Mesenchymal stem cell (in vitro differentiated cells and primary cell): ENCODE measurements around the gene PAX1.

Source experiments
- DNase-seq: peaks from one replicate; pipeline ENCODE4 v3.0.0-alpha.2; 2013
- H2AFZ ChIP-seq: one replicate; pipeline ENCODE4 v1.6.1; 2013; ENCODE audit warnings: low read depth, mild to moderate bottlenecking, control low read depth, inconsistent platforms, low read length, moderate library complexity
- H2AK5ac ChIP-seq: 2 replicates; pipeline ENCODE4 v1.6.1; 2013; ENCODE audit warnings: low read length, moderate library complexity, mild to moderate bottlenecking, inconsistent platforms; ENCODE audit not compliant: severe bottlenecking
- H2BK120ac ChIP-seq: one replicate; pipeline ENCODE4 v1.6.1; 2013; ENCODE audit warnings: low read depth, mild to moderate bottlenecking, inconsistent platforms, low read length, moderate library complexity
- H2BK12ac ChIP-seq, 2 experiments: one replicate each; pipeline ENCODE4 v1.6.1; 2013; ENCODE audit warnings: inconsistent platforms in 2 of 2, low read length in 2 of 2, mild to moderate bottlenecking in 2 of 2, moderate library complexity in 2 of 2, control low read depth in 1 of 2
- H2BK15ac ChIP-seq: one replicate; pipeline ENCODE4 v1.6.1; 2013; ENCODE audit warnings: mild to moderate bottlenecking, low read depth, inconsistent platforms; ENCODE audit not compliant: poor library complexity, severe bottlenecking
- H2BK5ac ChIP-seq: 2 replicates; pipeline ENCODE4 v1.6.1; 2013; ENCODE audit warnings: low read depth, mild to moderate bottlenecking, low read length, control low read depth, inconsistent platforms; ENCODE audit not compliant: poor library complexity, severe bottlenecking
- H3K14ac ChIP-seq, 2 experiments: one replicate each; pipeline ENCODE4 v1.6.1; 2013; ENCODE audit warnings: inconsistent platforms in 2 of 2, low read length in 2 of 2, control low read depth in 1 of 2, mild to moderate bottlenecking in 1 of 2, moderate library complexity in 1 of 2
- H3K18ac ChIP-seq, 2 experiments: one replicate each; pipeline ENCODE4 v1.6.1; 2013; ENCODE audit warnings: inconsistent platforms in 2 of 2, low read length in 2 of 2, control low read depth in 1 of 2, low read depth in 1 of 2, mild to moderate bottlenecking in 1 of 2
- H3K23ac ChIP-seq, 2 experiments: one replicate each; pipeline ENCODE4 v1.6.1; 2013; ENCODE audit warnings: inconsistent platforms in 2 of 2, low read length in 2 of 2, mild to moderate bottlenecking in 2 of 2, moderate library complexity in 2 of 2, control low read depth in 1 of 2
- H3K27ac ChIP-seq: 2 replicates; pipeline ENCODE4 v1.5.1; 2013; ENCODE audit warnings: mild to moderate bottlenecking, moderate library complexity, low read length, control low read depth, inconsistent platforms; ENCODE audit not compliant: poor library complexity, severe bottlenecking
- H3K27me3 ChIP-seq, 2 experiments: 2 replicates each; pipeline versions ENCODE4 v1.6.1 to v1.7.0; 2013; ENCODE audit warnings: low read length in 2 of 2, mild to moderate bottlenecking in 2 of 2, moderate library complexity in 2 of 2, control low read depth in 1 of 2, inconsistent platforms in 1 of 2; ENCODE audit not compliant: control insufficient read depth in 1 of 2, insufficient read depth in 1 of 2
- H3K36me3 ChIP-seq, 2 experiments: 2 replicates each; pipeline versions ENCODE4 v1.6.1 to v1.7.0; 2013; ENCODE audit warnings: low read length in 2 of 2, control low read depth in 1 of 2, inconsistent platforms in 1 of 2, low read depth in 1 of 2, mild to moderate bottlenecking in 1 of 2; ENCODE audit not compliant: insufficient read depth in 2 of 2, control insufficient read depth in 1 of 2
- H3K4ac ChIP-seq, 2 experiments: one replicate each; pipeline ENCODE4 v1.6.1; 2013; ENCODE audit warnings: inconsistent platforms in 2 of 2, low read length in 2 of 2, mild to moderate bottlenecking in 2 of 2, moderate library complexity in 2 of 2, control low read depth in 1 of 2, low read depth in 1 of 2
- H3K4me1 ChIP-seq: 2 replicates; pipeline ENCODE4 v1.6.1; 2013; ENCODE audit warnings: low read depth, low read length, control low read depth; ENCODE audit not compliant: control insufficient read depth, insufficient read depth
- H3K4me2 ChIP-seq: 2 replicates; pipeline ENCODE4 v1.6.1; 2013; ENCODE audit warnings: low read length, mild to moderate bottlenecking, inconsistent platforms; ENCODE audit not compliant: poor library complexity, severe bottlenecking
- H3K4me3 ChIP-seq, 2 experiments: 2 replicates each; pipeline versions ENCODE4 v1.5.1 to v1.7.0; 2013; ENCODE audit warnings: low read length in 2 of 2, mild to moderate bottlenecking in 2 of 2, control low read depth in 1 of 2, low read depth in 1 of 2; ENCODE audit not compliant: insufficient read depth in 1 of 2
- H3K79me1 ChIP-seq: replicated peaks from 2 replicates; pipeline ENCODE4 v1.6.1; 2013; ENCODE audit warnings: mild to moderate bottlenecking, control low read depth, low read length, inconsistent platforms; ENCODE audit not compliant: poor library complexity, severe bottlenecking
- H3K9ac ChIP-seq: 2 replicates; pipeline ENCODE4 v1.7.0; 2013; ENCODE audit warnings: mild to moderate bottlenecking, low read length, moderate library complexity
- H3K9me3 ChIP-seq: 2 replicates; pipeline ENCODE4 v1.7.0; 2013; ENCODE audit warnings: mild to moderate bottlenecking, low read length; ENCODE audit not compliant: control insufficient read depth
- H4K8ac ChIP-seq: one replicate; pipeline ENCODE4 v1.6.1; 2013; ENCODE audit warnings: inconsistent platforms, mild to moderate bottlenecking, low read length, moderate library complexity
- H4K91ac ChIP-seq: one replicate; pipeline ENCODE4 v1.6.1; 2013; ENCODE audit warnings: mild to moderate bottlenecking, low read length, inconsistent platforms
- WGBS: methylation state at CpG from one replicate; pipeline ENCODE4 v1.1.7; 2013; ENCODE audit warnings: mixed read lengths; 5-methylcytosine and 5-hydroxymethylcytosine counted together

PAX1 gene

GRCh38 chr20:21707267-21707666, 1.8 kb downstream of the PAX1 start:
- peaks cover 87 to 88% of the 10 kb centered on the region in 2 experiments for H3K27me3 ChIP-seq
- peaks cover 5% of the 10 kb centered on the region for H3K4me1 ChIP-seq
- H3K9ac ChIP-seq = no peak overlapping the region
- H3K36me3 ChIP-seq = no peaks in the 10 kb centered on the region
- H4K8ac ChIP-seq = no peak overlapping the region
- no peak overlapping the region for H3K4me3 ChIP-seq
- H2BK12ac ChIP-seq = no peak overlapping the region
- no peak overlapping the region for H4K91ac ChIP-seq
- H3K27ac ChIP-seq = no peak overlapping the region
- no peaks in the 10 kb centered on the region for H3K79me1 ChIP-seq
- H2AK5ac ChIP-seq = no peak overlapping the region
- H3K23ac ChIP-seq = no peak overlapping the region
- H3K4ac ChIP-seq = no peak overlapping the region
- no peak overlapping the region for H2BK5ac ChIP-seq
- no peak overlapping the region for H3K4me2 ChIP-seq
- H3K18ac ChIP-seq = no peak overlapping the region
- no peak overlapping the region for H2BK120ac ChIP-seq
- H2BK15ac ChIP-seq = no peak overlapping the region
- no peak for DNase-seq
- H3K14ac ChIP-seq = no peak overlapping the region
- no peaks in the 10 kb centered on the region for H3K9me3 ChIP-seq
- WGBS = 13% methylated on average over 5 of the region's 7 CpGs
- no peak overlapping the region for H2AFZ ChIP-seq

- DNase-seq = no peak
- no peak overlapping the region for H2BK12ac ChIP-seq
- no peaks in the 10 kb centered on the region for H3K79me1 ChIP-seq
- H2BK5ac ChIP-seq = no peak overlapping the region
- H2BK15ac ChIP-seq = no peak overlapping the region
- no peak overlapping the region for H3K27ac ChIP-seq
- H4K8ac ChIP-seq = no peak overlapping the region
- H3K4me2 ChIP-seq = no peak overlapping the region
- H3K27me3 ChIP-seq = peaks cover 88% of the 10 kb centered on the region in 2 experiments
- H3K9me3 ChIP-seq = no peaks in the 10 kb centered on the region
- no peak overlapping the region for H2AFZ ChIP-seq
- no peak overlapping the region for H3K14ac ChIP-seq
- H3K23ac ChIP-seq = no peak overlapping the region
- 7% methylated on average over 33 of the region's 33 CpGs for WGBS
- H3K36me3 ChIP-seq = no peaks in the 10 kb centered on the region
- no peak overlapping the region for H2AK5ac ChIP-seq
- no peak overlapping the region for H2BK120ac ChIP-seq
- H3K18ac ChIP-seq = no peak overlapping the region
- H3K9ac ChIP-seq = no peak overlapping the region
- H3K4me1 ChIP-seq = peaks cover 5% of the 10 kb centered on the region
- H3K4me3 ChIP-seq = no peak overlapping the region
- no peak overlapping the region for H3K4ac ChIP-seq
- no peak overlapping the region for H4K91ac ChIP-seq
These were observed 2.7 kb downstream of the PAX1 start for GRCh38 chr20:21707999-21708737.

- Histone ChIP-seq H3K27me3 (peaks cover 88% of the 10 kb centered on the region in 2 experiments), H3K14ac (no peak overlapping the region), H3K23ac (no peak overlapping the region), H3K4me3 (no peak overlapping the region), H3K79me1 (no peaks in the 10 kb centered on the region), H2AFZ (no peak overlapping the region), H3K36me3 (no peaks in the 10 kb centered on the region), H3K9me3 (no peaks in the 10 kb centered on the region), H3K4ac (no peak overlapping the region), H2AK5ac (no peak overlapping the region), H2BK120ac (no peak overlapping the region), H2BK12ac (no peak overlapping the region), H4K91ac (no peak overlapping the region), H3K9ac (no peak overlapping the region), H3K18ac (no peak overlapping the region), H3K27ac (no peak overlapping the region), H3K4me2 (no peak overlapping the region), H2BK15ac (no peak overlapping the region), H3K4me1 (peaks cover 5% of the 10 kb centered on the region), H4K8ac (no peak overlapping the region), H2BK5ac (no peak overlapping the region)
- 4% methylated on average over 38 of the region's 43 CpGs for WGBS
- no peak for DNase-seq
These were observed 3.5 kb downstream of the PAX1 start for GRCh38 chr20:21708738-21709534.

GRCh38 chr20:21709535-21709904, 4.1 kb downstream of the PAX1 start:
- Histone ChIP-seq H2BK12ac (no peak overlapping the region), H3K23ac (no peak overlapping the region), H2AFZ (no peak overlapping the region), H3K79me1 (no peaks in the 10 kb centered on the region), H3K14ac (no peak overlapping the region), H2BK5ac (no peak overlapping the region), H3K27me3 (peaks cover 88% of the 10 kb centered on the region in 2 experiments), H3K27ac (no peak overlapping the region), H2AK5ac (no peak overlapping the region), H4K8ac (no peak overlapping the region), H3K18ac (no peak overlapping the region), H3K4me2 (no peak overlapping the region), H3K4ac (no peak overlapping the region), H4K91ac (no peak overlapping the region), H3K9me3 (no peaks in the 10 kb centered on the region), H3K36me3 (no peaks in the 10 kb centered on the region), H2BK120ac (no peak overlapping the region), H3K9ac (no peak overlapping the region), H2BK15ac (no peak overlapping the region), H3K4me3 (no peak overlapping the region), H3K4me1 (peaks cover 5% of the 10 kb centered on the region)
- WGBS = 14% methylated on average over 6 of the region's 6 CpGs
- no peak for DNase-seq
